IMR-90 (cell line): ENCODE results near the gene BFAR.

Experiments used
- BHLHE40 ChIP-seq: fragments of 150-350 bp; IDR thresholded peaks from 2 replicates; pipeline ENCODE4 v1.6.1; 2016; ENCODE audit warnings: mild to moderate bottlenecking, low read depth, low read length
- CTCF ChIP-seq: conservative IDR thresholded peaks from 2 replicates; pipeline ENCODE4 v1.5.1; 2012; ENCODE audit warnings: mild to moderate bottlenecking, low read depth, low read length, improper control_type of control experiment
- MAFK ChIP-seq: IDR thresholded peaks from 2 replicates; pipeline ENCODE4 v1.6.1; 2012; ENCODE audit warnings: low read depth, low read length, improper control_type of control experiment
- POLR2A ChIP-seq: IDR thresholded peaks from 2 replicates; pipeline ENCODE4 v1.6.1; 2012; ENCODE audit warnings: mild to moderate bottlenecking, low read depth, low read length
- USF2 ChIP-seq: fragments of 150-350 bp; IDR thresholded peaks from 2 replicates; pipeline ENCODE4 v1.6.1; 2017; ENCODE audit warnings: mild to moderate bottlenecking, antibody characterized with exemption, low read length, low read depth

- no peak for TF ChIP-seq POLR2A
- no peak for TF ChIP-seq CTCF
- no peak for TF ChIP-seq BHLHE40
- TF ChIP-seq MAFK, result no peak
- TF ChIP-seq USF2, result no peak
Observed at GRCh38 chr16:14641206-14641605, 8.5 kb downstream of the BFAR start.
